GM19239 (cell line): Measurements from ENCODE around the gene BBS9.
A peak's percentile ranks its signal among the peaks of the same experiment; 100 is the strongest.

ENCODE experiments used
- DNase-seq: peaks from one replicate; pipeline ENCODE4 v3.0.0; 2011; ENCODE audit warnings: low spot score; ENCODE audit not compliant: insufficient read length
- FAIRE-seq: peaks from 2 replicates; lab custom pipeline; 2011; peaks lifted over from hg19 to GRCh38; lab: Jason Lieb, UNC

BBS9 gene

DNA sequence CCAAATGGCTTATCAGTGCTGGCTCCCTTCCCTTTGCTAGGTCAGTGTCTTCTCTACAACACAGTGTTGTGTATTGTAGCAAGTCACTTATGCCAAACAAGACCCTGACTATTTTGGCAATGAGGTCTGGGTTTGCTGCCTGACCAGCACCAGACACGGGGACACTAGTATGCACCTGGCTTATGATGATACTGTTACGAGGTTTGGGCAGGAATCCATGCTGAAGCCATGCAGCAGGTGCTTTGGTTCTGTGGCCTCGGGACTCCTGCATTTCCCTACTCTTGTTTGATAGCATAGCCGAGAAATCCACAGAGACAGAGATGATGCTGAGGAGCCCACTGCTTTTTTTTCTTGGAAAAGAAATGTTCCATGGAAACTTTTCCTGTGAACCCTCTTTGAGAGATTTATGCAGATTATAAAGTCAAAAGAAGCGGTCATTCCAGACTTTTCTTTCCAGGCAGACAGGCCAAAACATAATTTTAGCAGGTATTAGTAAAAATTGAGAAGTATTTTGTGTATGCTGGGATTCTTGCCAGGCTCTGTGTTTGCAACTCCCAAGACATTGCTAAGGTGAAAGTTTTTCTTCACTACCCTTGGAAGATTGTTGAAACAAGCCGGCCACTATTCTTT, 291.1 kb downstream of the BBS9 start:
- no peak for FAIRE-seq
- no peak for DNase-seq

GRCh38 chr7:33421429-33421828, 292.1 kb downstream of the BBS9 start:
- no peak for DNase-seq
- FAIRE-seq: no peak

GRCh38 chr7:33422141-33422540, 292.8 kb downstream of the BBS9 start:
- FAIRE-seq: no peak
- no peak for DNase-seq

DNA sequence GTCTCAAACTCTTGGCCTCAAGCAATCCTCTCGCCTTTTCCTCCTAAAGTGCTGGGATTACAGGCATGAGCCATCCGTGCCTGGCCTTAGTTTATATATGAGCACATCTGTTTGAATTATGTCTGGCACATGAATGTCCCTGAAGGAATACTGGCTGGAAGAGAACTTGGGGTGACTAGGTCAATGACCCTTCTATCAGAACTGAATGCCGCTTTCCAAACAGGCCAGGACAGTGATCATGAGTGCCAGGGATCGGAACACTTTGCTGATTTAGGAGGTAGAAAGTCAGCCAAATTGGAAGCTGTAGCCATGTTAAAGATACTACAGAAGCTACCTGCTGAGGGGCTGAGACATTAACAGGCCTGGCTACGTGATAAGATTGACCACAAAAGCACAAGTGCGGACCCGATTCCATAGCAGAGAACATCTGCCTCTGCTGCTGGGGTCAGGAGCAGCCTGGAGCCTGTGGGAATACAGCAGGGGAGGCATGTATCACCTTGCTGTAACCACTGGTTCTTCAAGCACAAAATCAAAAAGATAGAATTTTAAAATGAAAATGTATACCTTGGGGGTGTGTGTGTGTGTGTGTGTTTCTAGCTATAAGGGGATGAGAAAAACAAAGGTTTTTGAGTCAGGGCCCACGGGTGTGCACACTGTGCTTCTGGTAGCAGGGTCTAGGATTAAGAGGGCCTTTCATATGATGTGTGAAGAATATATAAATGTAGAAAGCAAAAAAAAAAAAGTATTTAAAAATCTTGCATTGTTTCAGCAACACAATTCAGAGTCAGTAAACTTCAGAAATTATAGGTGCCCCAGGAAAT, 293.7 kb downstream of the BBS9 start:
- no peak for FAIRE-seq
- DNase-seq: no peak

DNA sequence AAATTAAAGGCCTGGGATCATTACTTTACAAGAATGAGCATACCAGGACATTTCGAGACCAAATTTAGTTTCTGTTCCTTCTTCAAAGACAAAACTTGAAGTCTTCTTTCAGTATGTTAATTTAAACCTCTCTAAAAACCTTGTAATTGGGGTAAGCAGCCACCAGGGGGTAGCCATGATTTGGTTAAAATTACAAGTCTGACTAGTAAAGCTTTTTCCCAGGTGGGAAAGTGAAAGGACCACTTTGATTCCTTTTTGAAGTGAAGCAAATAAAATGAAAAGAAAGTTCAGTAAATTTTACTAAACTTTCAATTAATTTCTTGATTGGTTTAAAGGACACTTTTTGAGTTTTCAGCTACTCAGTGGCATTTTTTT, 294.3 kb downstream of the BBS9 start:
- peak; percentile 53 for FAIRE-seq

GRCh38 chr7:33425395-33425794, 296.0 kb downstream of the BBS9 start:
- DNase-seq (no peak), FAIRE-seq (no peak)

More for the DNA sequence above, 294.3 kb downstream of the BBS9 start:
- DNase-seq: no peak

GRCh38 chr7:33425929-33426678, 296.7 kb downstream of the BBS9 start:
- DNase-seq: no peak
- no peak for FAIRE-seq

DNA sequence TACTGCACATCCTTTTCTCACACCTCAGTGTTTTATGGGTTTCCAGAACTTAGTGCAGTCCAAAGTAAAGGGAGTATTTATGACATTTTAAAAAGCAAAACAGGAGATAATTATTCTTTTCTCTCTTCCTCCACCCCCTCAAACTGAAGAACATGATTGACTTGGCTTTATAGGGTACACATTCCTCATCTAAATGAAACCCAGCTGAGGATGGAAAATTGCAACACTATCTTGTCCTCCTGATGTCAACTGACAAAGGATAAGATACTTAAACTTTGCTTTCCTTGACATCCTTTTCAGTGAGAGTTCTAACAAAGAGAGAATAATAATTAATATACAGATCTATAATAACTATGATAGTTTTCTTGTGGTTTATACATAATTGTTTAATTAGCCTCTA, 299.1 kb downstream of the BBS9 start:
- no peak for DNase-seq
- FAIRE-seq: no peak

DNA sequence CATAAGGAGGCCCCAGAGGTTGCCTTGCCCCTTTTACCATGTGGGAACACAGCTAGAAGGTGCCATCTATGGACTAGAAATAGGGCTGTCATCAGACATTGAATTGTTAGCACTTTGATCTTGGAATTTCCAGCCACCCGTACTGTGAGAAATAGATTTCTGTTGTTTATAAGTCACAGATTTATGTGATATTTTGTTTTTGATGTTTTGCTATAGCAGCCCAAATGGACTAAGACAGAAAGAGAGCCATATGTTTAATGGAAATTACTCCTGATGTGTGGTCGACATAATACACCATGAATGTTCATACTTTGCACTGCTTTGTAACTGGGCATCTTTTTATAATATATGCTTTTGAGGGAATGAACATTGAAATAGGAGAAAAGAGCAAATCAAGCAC, 302.2 kb downstream of the BBS9 start:
- no peak for FAIRE-seq
- DNase-seq: no peak

GRCh38 chr7:33432821-33433220, 303.5 kb downstream of the BBS9 start:
- FAIRE-seq (no peak), DNase-seq (no peak)

DNA sequence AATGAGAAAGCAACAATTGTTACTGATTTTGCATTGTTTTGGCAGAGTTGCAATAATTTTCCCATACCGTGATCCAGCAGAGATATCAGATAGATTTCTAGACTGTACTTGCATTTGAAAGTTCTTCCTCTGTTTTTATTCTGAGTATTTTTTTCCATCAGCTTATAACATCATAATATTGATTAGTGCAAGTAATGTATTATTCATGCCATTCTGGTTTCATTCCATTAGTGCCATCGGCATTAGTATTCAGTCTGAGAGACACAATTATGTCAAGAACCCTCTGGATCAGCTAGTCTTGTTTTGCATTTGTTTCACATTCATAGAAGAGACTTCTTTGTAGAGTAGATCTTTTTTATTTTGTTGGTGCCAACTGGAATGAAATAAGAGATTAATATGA, 304.0 kb downstream of the BBS9 start:
- FAIRE-seq (no peak), DNase-seq (no peak)

GRCh38 chr7:33444511-33444910, 315.1 kb downstream of the BBS9 start:
- DNase-seq (no peak), FAIRE-seq (no peak)

- no peak for FAIRE-seq
Measured at GRCh38 chr7:33446551-33446950, 317.2 kb downstream of the BBS9 start.

GRCh38 chr7:33448035-33448434, 318.7 kb downstream of the BBS9 start:
- no peak for DNase-seq
- FAIRE-seq: no peak

More at GRCh38 chr7:33446551-33446950, 317.2 kb downstream of the BBS9 start:
- DNase-seq: no peak

GRCh38 chr7:33449847-33450246, 320.5 kb downstream of the BBS9 start:
- DNase-seq: no peak
- no peak for FAIRE-seq

DNA sequence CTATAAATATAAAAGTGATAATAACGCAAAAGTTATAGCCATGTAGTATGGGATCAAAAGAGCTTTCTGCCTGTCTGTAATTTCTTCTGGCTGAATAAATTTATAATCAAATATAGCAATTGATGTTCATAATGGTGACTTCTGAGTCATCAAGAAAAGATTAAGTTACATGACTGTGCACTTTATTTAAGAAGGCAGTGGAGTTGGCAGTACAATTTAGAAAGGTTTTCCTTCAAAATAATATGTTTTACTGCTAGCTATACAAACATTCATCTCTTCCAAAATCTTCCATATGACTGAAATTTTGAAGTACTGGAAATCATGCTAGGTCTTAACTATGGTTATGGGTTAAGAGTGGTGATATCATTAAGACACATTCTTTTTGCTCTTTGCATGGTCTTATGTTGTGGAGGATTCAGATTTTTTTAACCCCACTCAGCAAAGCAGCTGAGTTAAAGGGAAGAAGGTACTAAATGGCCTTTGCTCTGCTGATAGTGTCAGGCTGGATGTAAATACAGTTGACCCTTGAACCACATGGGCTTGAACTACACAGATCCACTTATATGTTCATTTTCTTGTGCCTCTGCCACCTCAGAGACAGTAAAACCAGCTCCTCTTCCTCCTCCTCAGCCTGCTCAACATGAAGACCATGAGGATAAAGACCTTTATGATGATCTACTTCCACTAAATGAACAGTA, 323.6 kb downstream of the BBS9 start:
- no peak for FAIRE-seq
- DNase-seq: no peak

GRCh38 chr7:33457039-33457438, 327.7 kb downstream of the BBS9 start:
- DNase-seq: no peak
- FAIRE-seq: no peak

DNA sequence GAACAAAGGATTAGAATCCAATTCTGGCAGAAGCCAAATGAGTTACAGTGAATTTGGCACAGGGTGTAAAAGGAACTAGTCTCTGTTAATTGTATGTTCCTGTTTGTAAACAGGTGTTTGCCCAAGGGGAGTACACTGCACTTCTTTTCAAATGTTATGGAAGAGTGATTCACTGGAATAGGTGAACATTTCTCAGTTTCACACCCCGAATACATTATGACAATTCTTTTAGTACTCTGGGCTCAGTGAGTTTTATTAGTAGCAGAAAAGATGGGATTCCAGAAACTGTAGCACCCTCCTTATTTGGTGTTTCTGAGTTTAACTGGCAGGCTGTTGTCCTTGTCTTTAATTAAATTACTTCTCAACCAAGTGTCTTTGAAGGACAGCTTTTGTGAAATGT, 329.2 kb downstream of the BBS9 start:
- DNase-seq (no peak), FAIRE-seq (no peak)

GRCh38 chr7:33459340-33459751, 330.0 kb downstream of the BBS9 start:
- DNase-seq (no peak), FAIRE-seq (no peak)

DNA sequence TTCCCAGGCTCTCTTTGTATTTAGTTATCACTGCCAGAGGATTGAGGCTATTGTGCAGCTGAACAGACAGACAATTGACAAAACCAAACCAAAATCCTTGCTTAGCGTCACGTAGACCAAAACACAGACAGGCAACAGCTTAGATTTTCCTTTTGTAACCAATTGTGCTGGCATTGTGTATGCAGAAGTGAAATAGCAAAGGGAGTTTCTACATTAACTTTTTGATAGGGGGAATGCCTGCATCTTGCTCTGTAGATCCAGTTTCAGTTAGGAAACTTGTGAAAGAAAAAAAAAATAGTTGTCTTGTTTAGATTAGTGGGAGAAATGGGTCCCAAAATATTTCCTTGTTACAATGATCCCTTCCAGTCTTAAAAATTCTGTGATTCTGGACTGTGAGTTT, 333.8 kb downstream of the BBS9 start:
- FAIRE-seq (no peak), DNase-seq (no peak)

DNA sequence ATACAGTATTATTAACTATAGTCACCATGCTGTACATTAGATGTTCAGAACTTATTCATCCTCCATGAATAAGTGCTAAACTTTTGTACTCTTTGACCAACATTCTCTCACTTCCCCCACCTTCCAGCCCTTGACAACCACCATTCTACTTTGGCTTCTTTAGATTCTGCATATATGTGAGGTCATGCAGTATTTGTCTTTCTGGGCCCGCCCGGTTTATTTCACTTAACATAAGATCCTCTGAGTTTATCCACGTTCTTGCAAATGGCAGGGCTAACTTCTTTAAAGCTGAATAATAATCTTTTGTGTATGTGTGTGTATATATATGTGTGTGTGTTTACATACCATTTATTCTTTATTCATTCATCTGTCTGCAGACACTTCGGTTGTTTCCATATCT, 336.8 kb downstream of the BBS9 start:
- DNase-seq (no peak), FAIRE-seq (no peak)
